GM12801 (cell line): ENCODE data around the gene CCER1.

Source experiments
- CTCF ChIP-seq: IDR thresholded peaks from one replicate; pipeline ENCODE4 v1.5.1; 2011; ENCODE audit warnings: control low read depth; ENCODE audit not compliant: insufficient read length; ENCODE audit errors: extremely low read depth

CCER1 gene

GRCh38 chr12:90908465-90908864 lies 46.5 kb downstream of the CCER1 start:
- no peak for TF ChIP-seq CTCF

DNA sequence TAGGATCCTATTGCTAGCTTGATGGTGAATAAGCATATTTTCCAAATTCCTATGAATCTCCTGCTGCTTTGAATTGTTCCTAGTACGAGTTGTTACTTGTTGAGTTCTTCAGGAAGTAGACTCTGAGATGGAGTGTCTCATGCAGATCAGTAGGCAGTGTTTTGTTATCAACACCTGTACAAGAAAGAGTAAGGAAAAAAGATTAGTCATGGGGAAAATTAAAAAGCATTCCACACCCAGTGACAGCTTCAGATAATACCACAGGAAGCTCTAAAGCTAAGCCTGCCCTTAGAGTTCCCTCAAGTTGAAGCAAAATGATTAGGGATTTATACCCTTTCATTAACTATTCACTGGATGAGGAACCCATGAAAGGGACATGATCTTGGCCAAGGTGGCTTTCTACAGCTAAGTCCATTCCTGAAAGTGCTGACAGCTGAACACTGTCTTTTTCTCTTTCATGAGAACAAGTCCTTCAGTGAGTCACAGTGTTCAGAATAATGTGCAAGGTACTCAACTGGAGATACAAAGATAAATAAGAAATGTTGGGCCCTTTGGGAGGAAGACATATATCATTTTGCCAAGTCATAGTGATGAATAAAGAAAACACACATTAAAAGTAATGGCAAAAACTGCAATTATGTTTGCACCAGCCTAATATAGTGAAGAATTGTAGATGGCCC lies 49.1 kb downstream of the CCER1 start:
- TF ChIP-seq CTCF, result no peak

- TF ChIP-seq CTCF, result no peak
Observed at GRCh38 chr12:90902596-90902995, 52.4 kb downstream of the CCER1 start.
